CD4-positive, alpha-beta T cell treated with Interleukin-10 for 1 hour (primary cell): Measurements from ENCODE around the gene STRA8.

ENCODE experiments used
- DNase-seq: peaks from one replicate; pipeline ENCODE4 v3.0.0-alpha.2; 2020

The STRA8 gene

DNA sequence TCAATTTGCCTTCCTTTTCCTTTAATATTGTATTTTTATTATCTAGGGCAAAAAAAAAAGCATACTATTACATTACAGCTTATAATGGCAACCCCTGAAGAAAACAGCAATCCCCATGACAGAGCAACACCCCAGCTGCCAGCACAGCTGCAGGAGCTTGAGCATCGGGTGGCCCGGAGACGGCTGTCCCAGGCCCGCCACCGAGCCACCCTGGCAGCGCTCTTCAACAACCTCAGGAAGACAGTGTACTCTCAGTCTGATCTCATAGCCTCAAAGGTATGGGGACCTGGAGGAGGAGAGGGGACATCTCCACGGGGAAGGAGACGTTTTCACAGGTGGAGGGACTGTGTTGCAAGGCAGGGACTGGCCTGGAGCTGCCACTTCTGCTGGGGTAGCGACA is 6.8 kb downstream of the STRA8 start:
- DNase-seq, result no peak

DNA sequence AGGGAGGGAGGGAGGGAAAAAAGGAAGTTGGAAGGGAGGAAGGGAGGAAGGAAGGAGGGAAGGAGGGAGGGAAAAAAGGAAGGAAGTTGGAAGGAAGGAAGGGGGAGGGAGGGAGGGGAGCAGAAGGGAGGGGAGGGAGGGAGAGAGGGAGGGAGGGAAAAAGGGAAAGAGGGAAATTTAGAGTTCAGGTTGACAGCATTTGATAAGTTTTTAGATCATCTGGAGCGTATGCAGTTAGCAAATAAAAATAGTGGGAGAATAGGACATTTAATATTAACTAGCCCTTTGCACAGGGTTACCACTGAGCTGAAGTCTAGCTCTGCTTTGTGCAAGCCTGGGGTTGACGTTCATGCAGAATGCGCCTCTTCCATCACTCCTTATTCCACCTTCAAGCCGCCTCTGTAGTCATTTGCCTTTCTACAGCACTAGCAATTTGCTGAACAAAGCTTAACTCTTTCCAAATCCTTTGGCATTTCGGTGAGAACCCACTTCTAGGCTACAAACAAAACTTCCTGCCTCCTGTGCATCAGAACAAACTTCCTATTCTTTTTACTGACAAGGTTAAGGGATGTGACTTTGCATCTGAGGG is 8.6 kb downstream of the STRA8 start:
- no peak for DNase-seq

DNA sequence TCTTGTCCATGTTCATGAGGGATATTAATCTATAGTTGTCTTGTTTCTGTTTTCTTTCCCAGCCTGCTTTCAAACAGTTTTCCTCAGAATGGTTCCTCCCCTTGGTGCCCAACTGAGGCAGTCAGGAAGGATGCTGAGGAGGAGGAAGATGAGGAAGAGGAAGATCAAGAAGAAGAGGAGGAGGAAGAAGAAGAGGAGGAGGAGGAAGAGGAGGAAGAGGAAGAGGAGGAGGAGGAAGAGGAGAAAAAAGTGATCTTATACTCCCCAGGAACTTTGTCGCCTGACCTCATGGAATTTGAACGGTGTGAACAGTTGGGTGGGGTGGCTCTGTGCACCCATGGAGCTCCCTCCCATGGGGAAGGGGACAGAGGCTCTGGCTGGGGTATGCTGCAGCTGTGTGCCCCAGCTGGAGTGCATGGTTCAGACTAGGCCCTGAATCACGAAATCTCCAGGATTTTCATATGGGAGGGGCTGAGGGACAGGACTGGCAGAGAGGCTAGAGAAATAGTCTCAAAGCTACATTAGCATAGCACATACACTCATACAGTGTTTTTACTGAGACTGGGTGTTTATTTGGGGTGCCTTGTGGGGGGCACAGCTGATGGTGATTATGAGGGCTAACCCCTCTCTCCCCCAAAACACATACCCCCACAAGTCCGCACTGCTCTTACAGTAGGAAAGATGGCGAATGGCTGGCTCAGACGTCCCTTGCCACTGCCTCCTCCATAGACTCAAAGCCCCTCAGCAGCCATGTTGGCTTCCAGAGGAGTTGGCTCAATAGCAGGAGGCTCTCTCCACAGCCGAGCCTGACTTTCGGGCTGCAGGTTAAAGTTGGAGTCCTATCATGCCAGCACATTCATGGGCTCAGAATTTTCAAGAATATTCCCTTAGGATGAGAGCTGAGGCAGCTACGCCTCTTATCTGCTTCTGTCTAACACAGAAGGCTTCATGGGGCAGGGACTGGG is 11.9 kb downstream of the STRA8 start:
- no peak for DNase-seq

DNA sequence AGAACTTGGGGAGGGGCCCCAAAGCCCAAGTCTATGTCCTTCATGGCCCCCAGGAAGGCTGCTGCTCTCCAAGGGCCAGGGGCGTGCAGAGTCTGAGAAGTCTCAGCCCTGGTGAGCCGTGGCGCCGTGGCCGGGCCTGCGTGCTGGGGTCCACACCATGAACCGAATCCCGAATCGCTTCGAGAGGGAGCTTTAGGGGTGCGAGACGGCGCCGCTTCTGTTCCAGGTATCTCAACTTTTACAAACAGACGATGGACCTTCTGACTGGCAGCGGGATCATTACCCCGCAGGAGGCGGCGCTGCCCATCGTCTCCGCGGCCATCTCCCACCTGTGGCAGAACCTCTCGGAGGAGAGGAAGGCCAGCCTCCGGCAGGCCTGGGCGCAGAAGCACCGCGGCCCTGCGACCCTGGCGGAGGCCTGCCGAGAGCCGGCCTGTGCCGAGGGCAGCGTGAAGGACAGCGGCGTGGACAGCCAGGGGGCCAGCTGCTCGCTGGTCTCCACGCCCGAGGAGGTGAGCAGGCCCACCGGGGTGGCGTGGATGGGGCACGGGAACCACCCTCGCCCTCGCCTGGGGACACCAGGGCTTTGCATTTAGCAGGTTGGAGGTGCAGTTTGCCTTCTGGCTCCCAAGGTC is 12.7 kb downstream of the STRA8 start:
- no peak for DNase-seq

DNA sequence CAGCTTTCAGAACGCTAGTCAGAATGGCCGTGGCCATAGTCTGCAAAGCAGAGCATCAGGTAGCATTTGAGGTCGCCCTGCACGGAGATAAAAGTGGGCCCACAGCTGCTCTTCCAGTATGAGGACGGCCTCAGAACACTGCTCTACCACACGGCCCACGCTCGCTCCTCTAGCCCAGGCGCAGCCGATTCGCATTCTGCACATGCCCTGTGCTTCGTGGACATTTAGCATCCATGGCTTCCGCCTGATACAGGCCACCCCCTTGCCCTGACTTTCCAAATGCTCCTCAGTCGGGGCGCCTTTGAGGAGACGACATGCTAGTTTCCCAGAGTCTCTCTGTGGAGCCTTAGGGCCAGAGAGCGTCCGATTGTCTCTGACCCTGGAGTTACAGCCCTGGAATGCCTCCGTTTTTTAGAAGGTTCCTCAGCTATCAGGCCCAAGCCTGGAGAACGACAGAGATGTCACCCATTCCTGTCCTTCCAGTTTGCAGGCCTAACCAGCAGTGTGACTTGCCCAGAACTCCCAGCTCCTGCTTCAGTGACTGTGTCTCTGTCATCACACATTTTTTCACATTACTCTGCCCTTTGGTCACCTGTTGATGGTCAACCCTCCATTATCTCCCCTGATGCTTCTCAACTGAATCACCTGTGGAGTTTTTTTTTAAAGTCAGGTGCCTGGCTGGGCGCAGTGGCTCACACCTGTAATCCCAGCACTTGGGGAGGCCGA is 14.3 kb downstream of the STRA8 start:
- DNase-seq, result no peak

DNA sequence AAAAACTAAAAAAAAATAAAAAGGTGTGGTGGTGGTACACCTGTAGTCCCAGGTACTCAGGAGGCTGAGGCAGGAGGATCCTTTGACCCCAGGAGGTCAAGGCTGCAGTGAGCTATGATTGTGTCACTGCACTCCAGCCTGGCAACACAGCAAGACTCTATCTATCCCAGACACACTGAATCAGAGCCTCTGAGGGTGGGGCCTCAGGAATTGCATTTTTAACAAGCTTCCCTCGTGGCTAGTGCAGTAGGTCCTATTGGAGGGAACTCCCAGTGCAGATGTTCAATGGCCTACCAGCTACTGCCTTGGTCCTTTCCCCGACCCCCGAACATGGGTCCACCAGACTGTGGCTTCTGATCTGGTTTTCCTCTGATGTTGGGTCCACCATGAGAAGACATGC is 14.9 kb downstream of the STRA8 start:
- no peak for DNase-seq

DNA sequence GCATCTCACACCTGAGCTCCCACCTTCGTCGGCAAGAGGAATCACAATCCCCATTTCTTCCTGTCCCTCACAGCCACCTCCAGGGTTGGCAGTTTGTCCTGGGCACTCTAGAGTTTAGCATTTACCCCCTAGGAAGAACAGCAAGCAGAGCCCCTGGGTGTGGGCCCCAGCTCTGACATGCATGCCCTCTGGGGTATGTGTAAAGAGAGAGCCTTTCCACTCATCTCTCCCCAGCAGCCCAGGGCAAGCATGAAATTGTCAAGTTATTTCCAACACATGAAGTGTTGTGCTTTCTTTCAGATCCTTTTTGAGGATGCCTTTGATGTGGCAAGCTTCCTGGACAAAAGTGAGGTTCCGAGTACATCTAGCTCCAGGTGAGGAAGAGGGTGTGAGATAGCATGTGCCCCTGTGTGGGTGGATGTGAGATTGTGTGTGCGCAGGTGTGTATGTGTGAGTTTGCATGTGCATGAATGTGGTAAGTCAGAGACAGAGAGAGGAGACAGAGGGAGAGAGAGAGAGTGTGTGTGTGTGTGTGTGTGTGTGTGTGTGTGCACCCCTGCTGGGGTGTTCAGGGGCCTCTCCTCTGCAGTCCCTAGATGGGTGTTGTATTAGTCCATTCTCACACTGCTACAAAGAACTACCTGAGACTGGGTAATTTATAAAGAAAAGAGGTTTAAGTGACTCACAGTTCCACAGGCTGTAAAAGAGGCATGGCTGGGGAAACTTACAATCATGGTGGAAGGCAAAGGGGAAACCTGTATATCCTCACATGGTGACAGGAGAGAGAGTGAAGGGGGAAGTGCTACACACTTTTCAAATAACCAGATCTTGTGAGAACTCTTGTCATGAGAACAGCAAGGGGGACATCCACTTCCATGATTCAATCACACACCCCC is 18.1 kb downstream of the STRA8 start:
- DNase-seq, result no peak

DNA sequence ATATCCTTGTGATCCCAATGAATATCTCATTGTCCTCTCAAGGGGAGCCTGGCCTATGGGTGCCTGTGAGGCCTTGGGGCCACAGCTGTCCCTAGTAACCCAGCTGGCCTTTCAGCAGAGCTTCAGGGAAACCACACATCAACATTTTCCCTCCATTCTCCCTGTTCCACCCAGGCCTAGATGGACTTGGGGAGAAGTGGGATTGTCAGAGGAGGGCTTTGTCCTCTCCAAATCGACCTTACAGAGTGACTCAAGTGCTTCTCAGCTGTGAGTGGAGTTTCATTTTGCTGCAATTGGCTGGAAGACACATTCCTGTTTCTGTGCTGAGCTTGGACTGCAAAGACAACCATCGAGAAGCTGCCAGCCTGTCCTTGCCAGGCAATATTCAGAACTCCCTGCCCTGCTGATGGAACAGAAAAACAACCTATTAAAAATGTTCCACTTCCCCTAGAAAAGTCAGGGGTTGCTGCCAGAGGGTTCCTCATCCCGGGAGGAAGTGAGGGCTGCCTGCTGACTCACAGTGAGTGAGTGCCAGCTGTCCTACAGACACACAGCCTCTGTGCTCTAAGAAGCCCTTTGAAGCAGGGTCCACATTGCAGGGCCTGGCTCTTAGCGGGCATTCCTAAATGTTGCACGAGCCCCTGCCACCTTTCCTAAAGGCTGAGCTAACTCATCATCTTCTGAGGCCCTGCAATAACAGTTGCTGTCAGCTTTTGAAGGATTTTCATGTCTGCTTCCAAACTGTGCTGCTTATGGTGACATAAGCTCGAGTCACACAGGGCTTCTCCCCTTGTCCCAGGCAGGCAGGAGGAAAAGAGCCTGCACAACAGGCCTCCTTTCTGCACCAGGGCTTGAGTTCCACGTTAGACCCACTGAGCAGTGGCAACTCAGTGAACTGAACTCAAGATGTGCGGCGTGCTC is 20.5 kb downstream of the STRA8 start:
- no peak for DNase-seq

DNA sequence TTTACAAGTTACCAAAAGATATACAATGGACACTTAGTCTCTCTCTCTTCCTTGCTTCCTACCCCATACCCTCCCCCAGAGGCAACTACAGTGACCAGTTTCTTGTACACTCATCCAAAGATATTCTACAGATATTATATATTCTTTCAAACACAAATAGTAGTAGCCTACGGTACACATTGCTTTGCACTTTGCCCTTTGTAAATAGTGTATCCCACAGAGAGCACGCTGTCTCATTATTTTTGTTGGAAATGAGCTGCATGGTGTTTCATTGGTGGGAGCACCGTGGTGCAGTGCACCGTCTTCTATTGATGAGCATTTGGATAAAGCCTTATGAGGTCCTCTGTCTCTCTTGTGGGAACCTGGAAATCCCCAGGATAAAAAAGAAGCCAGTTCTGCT is 24.2 kb downstream of the STRA8 start:
- no peak for DNase-seq

DNA sequence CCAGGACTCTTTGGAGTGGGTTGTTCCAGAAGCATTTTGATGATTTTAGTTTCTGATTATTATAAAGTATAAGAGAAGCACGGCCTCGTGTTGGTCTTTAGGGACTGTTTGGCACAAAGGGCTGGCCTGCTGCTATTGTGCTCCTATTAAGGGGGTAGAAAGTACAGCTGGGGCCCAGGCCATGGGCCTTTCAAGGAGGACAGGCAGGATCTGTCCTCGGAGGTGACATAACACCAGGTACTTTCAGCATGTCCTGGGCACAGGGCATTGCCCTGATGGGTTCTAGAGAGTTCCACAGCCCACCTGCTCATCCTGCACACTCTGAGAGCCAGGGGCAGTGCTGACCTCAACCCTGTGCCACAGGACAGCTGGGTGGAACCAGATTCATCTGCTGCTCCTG is 24.9 kb downstream of the STRA8 start:
- no peak for DNase-seq

DNA sequence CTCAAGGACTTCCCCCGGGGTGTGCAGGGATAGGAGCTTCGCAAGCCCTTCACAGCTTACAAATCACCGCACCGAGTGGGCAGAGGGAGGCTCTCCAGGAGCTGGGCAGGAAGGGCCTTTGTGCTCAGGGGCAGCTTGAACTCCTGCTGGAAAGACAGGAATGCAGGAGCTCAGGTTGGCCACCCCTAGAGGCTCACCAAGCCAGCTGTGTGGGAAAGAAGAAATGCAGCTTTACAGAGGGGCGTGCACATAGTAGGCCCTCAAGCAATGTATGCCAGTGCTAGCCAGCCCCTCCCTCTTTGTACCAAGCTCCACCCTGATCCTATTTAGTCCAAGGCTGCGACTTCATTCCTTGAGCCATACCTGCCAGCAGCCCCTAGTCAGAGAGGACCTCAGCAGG is 26.1 kb downstream of the STRA8 start:
- no peak for DNase-seq

DNA sequence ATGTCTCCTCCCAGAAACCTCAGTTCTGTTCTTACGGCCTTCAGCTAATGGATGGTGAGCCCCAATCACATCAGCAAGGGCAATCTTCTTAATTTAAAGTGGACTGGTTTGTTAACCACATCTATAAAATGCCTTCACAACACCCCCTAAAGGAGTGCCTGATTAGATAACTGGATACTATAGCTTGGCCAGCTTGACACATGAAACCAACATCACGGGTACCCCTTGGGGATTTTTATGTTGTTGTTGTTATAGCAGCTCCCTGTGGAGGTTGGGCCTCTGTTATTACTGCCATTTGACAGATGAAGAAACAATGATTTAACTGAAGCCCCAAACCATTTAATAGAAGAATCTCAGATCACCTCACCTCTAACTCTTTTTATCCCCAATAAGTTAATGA is 26.8 kb downstream of the STRA8 start:
- DNase-seq, result no peak

DNA sequence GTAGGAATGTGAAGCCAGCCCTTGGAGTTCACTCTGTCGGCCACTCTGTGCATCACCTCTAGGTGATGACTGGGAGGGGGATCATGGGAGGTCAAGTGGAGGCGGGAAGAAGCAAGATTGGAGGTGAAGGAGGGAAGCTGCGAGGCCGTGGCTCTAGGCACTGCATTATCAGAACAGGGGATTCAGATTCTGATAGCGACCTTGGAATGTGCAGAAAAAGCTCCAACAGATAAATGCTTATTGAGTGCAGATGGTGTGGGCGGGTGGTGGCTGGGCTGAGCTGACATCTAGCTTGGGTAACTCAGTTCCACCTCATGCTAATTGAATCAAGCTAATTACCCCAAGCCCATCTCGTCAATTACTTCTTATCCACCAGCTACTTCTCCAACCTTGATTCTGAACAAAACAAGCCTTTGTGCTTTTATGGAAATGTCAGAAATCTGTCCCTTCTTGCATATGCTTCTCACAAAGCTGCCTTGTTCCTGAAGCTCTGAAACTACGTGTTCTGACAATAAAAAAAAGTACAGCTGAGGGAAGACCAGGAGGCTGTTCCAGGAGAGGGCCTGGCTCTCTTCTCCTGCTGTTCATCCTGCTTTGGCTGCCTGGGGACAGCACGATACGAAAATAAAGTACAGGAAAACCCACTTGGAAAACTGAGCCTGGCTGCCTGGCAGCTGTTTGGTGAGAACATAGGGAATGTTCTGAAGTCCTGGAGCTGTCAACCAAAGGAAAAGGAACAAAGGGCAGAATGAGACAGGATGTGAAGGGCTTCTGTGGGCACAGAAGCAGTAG is 27.5 kb downstream of the STRA8 start:
- no peak for DNase-seq

DNA sequence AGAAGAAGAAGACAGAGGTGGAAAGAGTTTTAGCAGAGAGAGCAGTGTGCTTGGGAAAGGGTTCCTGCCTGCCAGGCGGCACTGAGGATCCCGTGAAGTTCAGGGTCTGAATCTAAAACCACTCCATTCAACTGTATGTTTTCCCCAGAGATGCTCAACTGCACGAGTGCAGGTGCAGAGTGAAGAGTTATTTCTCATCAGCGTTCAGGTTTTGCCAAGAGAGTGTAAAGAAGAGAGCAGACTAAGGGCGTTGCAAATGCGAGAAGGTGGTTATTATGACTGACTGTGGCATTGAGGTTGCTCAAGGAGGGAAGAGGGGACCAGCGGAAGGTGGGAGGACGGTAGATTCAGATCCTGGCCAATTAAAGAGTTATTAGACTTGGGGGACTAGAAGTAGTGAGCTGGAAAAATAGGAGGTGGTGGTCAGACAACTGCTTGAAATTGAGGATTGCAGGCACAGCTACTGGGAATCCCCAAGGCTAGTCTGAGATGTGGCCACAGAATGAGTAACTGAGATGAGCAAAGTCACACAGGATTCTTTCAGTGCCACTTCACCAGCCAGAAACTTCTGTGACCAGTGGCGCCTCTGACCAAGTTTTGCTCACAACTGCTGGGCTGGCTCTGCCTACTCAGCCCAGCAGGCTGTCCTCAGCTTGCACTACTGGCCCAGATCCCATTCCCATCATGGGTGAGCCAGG is 29.1 kb downstream of the STRA8 start:
- no peak for DNase-seq

DNA sequence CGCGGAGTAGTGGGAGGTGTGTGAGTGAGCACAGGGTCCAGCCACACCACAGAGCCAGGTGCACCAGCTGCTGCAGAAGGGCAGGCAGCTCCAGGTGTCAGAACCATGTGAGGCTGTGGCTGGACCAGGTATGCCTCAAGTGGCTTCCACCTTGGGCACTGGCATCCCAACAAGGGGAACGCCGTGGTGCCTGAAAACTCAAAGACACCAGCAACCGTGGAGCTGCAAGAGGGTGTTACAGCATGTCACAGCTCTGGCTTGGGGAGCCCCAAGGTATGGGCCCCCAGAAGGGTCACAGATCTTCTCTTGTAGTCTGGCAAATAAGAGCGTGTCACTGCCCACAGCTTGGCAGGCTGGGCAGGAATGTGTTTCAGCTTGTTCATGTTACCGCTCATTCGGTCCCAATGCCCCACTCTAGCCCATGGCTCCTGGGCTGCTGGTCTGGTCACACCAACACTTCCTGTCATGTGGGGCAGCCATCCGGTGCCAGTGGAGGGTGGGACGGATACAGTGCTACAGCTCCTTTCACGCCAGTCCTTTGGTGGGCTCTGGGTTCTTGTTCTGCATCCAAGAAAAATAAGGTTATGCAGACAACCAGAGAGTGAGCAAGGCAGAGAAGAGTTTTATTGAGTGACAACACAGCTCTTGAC is 29.8 kb downstream of the STRA8 start:
- no peak for DNase-seq

DNA sequence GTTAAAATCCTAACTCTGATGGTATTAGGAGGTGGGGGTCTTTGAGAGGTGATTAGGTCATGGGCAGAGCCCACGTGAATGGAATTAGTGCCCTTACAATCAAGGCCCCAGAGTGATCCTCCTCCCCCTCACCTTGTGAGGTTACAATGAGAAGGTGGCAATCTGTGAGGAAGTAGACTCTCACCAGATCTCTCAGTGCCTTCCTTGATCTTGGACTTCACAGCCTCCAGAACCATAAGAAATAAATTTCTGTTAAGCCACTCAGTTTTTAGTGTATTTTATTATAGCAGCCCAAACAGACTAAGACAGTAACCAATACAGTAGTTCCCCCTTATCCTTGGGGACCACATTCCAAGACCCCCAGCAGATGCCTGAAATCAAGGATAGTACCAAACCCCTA is 32.0 kb downstream of the STRA8 start:
- no peak for DNase-seq

DNA sequence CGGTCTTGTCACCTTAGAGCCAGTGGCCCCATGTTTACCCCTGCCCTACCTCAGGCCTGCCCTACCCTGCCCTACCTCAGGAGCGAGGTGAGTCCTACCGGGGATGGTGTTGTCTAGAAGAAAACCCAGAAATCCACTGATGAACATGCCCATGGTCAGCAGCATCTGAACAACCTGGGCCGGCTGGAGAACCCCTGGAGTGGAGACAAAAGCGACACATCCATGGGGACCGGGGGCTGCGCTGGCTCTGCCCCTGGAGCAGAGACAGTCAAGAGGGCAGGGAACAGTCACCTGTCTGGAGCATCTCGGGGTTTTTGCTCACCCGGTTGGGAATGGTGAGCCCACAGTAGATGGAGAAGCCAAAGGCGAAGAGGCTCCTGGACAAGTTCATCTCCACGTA is 36.3 kb downstream of the STRA8 start:
- no peak for DNase-seq

DNA sequence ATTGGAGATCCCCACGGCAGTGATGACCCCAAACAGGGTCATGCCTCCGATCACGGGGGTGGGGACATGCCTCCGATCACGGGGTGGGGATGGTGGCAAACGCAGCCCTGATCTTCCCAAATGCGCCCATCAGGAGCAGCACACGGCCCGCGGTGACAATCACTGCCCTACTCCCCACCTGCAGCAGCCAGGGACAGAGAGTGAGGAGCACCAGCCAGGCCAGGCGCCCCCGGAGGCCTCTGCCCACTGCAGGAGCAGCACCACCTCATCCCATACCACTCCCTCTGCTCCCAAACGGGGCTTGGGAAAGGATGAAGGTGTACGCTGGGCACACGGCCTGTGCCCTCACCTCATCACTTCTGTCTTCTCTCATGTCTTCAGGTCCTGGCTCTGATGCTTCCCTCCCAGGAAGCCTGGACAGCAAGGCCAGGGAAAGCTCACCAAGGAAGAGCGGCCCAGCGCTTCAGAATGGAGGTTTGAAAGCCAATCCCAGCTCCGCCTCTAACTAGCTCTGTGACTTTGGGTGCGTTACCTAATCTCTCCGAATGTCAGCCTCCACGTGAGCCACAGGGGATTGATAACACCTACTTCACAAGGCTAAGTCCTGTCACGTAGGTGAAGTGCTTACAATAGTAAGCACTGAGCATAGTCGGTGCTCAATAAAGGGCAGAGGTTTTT is 37.1 kb downstream of the STRA8 start:
- DNase-seq, result no peak

DNA sequence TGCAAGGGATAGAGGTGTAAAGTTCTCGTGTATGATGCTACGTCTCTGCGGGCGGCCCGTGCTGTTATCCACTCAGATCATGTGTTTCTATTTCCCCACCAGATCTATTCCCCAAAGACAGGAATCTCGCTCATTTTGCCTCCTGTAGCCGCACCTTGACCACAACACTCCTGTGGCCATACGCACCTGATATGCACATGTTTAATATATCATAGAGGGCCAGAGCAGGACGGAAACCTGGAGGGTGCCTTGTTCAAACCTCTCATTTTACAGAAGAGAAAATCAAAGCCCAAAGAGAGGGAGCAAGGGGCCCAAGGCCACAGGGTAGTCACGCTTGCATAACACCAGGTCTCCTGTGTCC is 37.6 kb downstream of the STRA8 start:
- no peak for DNase-seq
